K562 (cell line): ENCODE data around the gene ZNF107. TPM values are rescaled to one million over a fixed set of nuclear protein-coding genes. Genes with fewer than 3 reads are reported as not detected.

Experiments
- FIP1L1 ChIP-seq: fragments of 200-400 bp; formaldehyde crosslinking; IDR thresholded peaks from 2 replicates; pipeline ENCODE4 v1.6.1; 2018; ENCODE audit warnings: mild to moderate bottlenecking, low read depth, low read length; ENCODE audit not compliant: poor library complexity, severe bottlenecking
- FOXA1 ChIP-seq: fragments of 450-650 bp; IDR thresholded peaks from 2 replicates; pipeline ENCODE4 v1.6.1; 2016; ENCODE audit warnings: mild to moderate bottlenecking, borderline replicate concordance
- FOXJ3 ChIP-seq: sonication (generic); formaldehyde crosslinking; IDR thresholded peaks from 2 replicates; pipeline ENCODE4 v1.4.0; 2020; ENCODE audit warnings: mild to moderate bottlenecking, missing genetic modification reagents
- GTF2E2 ChIP-seq: fragments of 200-800 bp; sonication (Bioruptor generic); IDR thresholded peaks from 2 replicates; pipeline ENCODE4 v1.6.1; 2016; ENCODE audit warnings: missing genetic modification characterization, missing compliant biosample characterization
- HDAC3 ChIP-seq: fragments of 450-650 bp; IDR thresholded peaks from 2 replicates; pipeline ENCODE4 v1.6.1; 2018; ENCODE audit warnings: borderline replicate concordance, mild to moderate bottlenecking, moderate library complexity; ENCODE audit not compliant: partially characterized antibody
- HSF4 ChIP-seq: fragments of 250-450 bp; sonication (Bioruptor Pico); IDR thresholded peaks from 2 replicates; pipeline ENCODE4 v2.1.2; 2022; ENCODE audit warnings: mild to moderate bottlenecking, moderate library complexity, borderline replicate concordance
- IRF2 ChIP-seq: sonication (generic); formaldehyde crosslinking; IDR thresholded peaks from 2 replicates; pipeline ENCODE4 v1.8.1; 2022; ENCODE audit warnings: mild to moderate bottlenecking, missing genetic modification reagents
- JUNB ChIP-seq: fragments of 450-650 bp; formaldehyde crosslinking; conservative IDR thresholded peaks from 2 replicates; pipeline ENCODE4 v1.4.0; 2020; ENCODE audit warnings: mild to moderate bottlenecking
- NR1H2 ChIP-seq: sonication (generic); formaldehyde crosslinking; IDR thresholded peaks from 2 replicates; pipeline ENCODE4 v1.4.0; 2020; ENCODE audit warnings: mild to moderate bottlenecking, missing genetic modification reagents
- POLR3G ChIP-seq: IDR thresholded peaks from 2 replicates; pipeline ENCODE4 v1.6.1; 2011; ENCODE audit not compliant: insufficient read length, insufficient replicate concordance; ENCODE audit errors: extremely low read depth
- RBM34 ChIP-seq: fragments of 200-400 bp; formaldehyde crosslinking; IDR thresholded peaks from 2 replicates; pipeline ENCODE4 v1.6.1; 2018; ENCODE audit warnings: low read length, borderline replicate concordance; ENCODE audit not compliant: insufficient read depth
- RFX1 ChIP-seq: fragments of 450-650 bp; IDR thresholded peaks from 2 replicates; pipeline ENCODE4 v1.6.1; 2016; ENCODE audit warnings: mild to moderate bottlenecking, moderate library complexity
- SOX6 ChIP-seq: fragments of 450-650 bp; IDR thresholded peaks from 2 replicates; pipeline ENCODE4 v1.6.1; 2014; ENCODE audit warnings: mild to moderate bottlenecking
- SP1 ChIP-seq: sonication (generic); formaldehyde crosslinking; IDR thresholded peaks from 2 replicates; pipeline ENCODE4 v1.8.1; 2022; ENCODE audit warnings: mild to moderate bottlenecking, missing genetic modification reagents
- SPI1 ChIP-seq: IDR thresholded peaks from 2 replicates; pipeline ENCODE4 v1.6.1; 2011; ENCODE audit warnings: low read depth, low read length, control low read depth, borderline replicate concordance
- ZC3H11A ChIP-seq: IDR thresholded peaks from 2 replicates; pipeline ENCODE4 v1.6.1; 2012; ENCODE audit warnings: low read depth, low read length, improper control_type of control experiment
- ZNF311 ChIP-seq: fragments of 250-450 bp; sonication (Bioruptor Pico); IDR thresholded peaks from 2 replicates; pipeline ENCODE4 v1.4.0; 2020; ENCODE audit warnings: mild to moderate bottlenecking, moderate library complexity
- ZNF583 ChIP-seq: fragments of 250-450 bp; sonication (Bioruptor Pico); IDR thresholded peaks from 2 replicates; pipeline ENCODE4 v1.4.0; 2020
- ZNF785 ChIP-seq: fragments of 250-450 bp; sonication (Bioruptor Pico); IDR thresholded peaks from 2 replicates; pipeline ENCODE4 v1.4.0; 2020; ENCODE audit warnings: mild to moderate bottlenecking
- polyA plus RNA-seq, 8 experiments: library from polyadenylated mRNA; depleted of rRNA in 4 of 8; stranded (reverse) in 5 of 8; unstranded in 3 of 8; fragments of >200 nt; fragmentation: Nextera tagmentation in 2 of 8; fragmentation: Illumina TruSeq in 1 of 8; extraction: Ambion mirVana in 2 of 8; extraction: Trizol in 1 of 8; gene quantifications; 2 replicates each; pipeline versions ENCODE4 v1.2.1 to v1.2.3, GENCODE V29; 2011 to 2014; ENCODE audit warnings: inconsistent platforms in 1 of 8, missing spikeins in 1 of 8
- total RNA-seq, 7 experiments: library from RNA; depleted of rRNA in 6 of 7; stranded (reverse); fragments of >200 nt in 6 of 7; fragmentation: Illumina TruSeq in 2 of 7; extraction: Trizol in 2 of 7; gene quantifications; 2 replicates each; pipeline versions ENCODE4 v1.2.1 to v1.2.3, GENCODE V29; 2011 to 2021; ENCODE audit warnings: low replicate concordance in 1 of 7
- TF ChIP-seq, protein P1 (sequence below): fragments of 250-450 bp; sonication (Bioruptor Pico); IDR thresholded peaks from 2 replicates; pipeline ENCODE4 v1.4.0; 2020; ENCODE audit warnings: mild to moderate bottlenecking, moderate library complexity
- TF ChIP-seq, protein P2 (sequence below): fragments of 450-650 bp; IDR thresholded peaks from 2 replicates; pipeline ENCODE4 v1.7.1; 2018; ENCODE audit warnings: mild to moderate bottlenecking, low read depth; ENCODE audit not compliant: partially characterized antibody
- TF ChIP-seq, protein P3 (sequence below): fragments of 450-650 bp; formaldehyde crosslinking; conservative IDR thresholded peaks from 2 replicates; pipeline ENCODE4 v1.4.0; 2022; ENCODE audit warnings: mild to moderate bottlenecking, missing genetic modification characterization
- TF ChIP-seq, protein P4 (sequence below), 2 experiments: fragments of 450-650 bp in 1 of 2; sonication (generic) in 1 of 2; formaldehyde crosslinking in 1 of 2; IDR thresholded peaks in 1 of 2; conservative IDR thresholded peaks in 1 of 2; 2 replicates each; pipeline versions ENCODE4 v1.6.1 to v1.8.1; 2016 to 2023; ENCODE audit warnings: mild to moderate bottlenecking in 2 of 2, moderate library complexity in 2 of 2, inconsistent platforms in 1 of 2, missing genetic modification reagents in 1 of 2

ZNF107 gene
- total and polyA plus RNA-seq, 9 of the 15 experiments (the other 6 are each of a cell fraction or from before 2014, with no cell fraction given), result 2.4 to 14.2 (median 7.9) TPM

DNA sequence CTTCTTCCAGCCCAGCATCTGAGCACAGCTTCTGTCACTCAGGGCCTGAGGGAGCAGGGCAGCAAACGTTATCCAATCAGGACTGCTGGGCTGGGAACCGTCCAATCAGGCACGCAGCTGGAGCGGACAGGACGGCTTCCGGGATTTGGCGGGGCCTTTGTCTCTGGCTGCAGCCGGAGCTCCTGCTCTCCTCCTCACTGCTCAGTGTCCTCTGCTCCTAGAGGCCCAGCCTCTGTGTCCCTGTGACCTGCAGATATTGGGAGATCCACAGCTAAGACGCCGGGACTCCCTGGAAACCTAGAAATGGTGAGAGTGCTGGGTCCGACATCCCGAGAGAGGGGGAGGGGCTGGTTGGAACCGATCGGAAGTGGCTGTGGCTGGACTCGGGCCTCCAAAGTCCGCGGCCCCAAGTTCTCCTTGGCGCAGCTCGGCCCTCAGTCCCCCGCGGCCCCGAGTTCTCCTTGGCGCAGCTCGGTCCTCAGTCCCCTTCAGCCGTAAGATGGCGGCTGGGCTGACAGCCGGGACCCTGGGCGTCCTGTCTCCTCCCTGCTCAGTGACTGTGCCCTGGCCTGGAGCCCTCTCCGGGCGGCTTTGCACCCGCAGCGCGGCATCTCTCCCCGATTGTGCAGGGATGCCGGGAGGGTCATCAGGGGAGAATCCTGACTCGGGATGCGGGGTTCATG lies at the start of gene ZNF107 (continued):
- TF ChIP-seq GTF2E2 (tag) (no peak), HDAC3 (no peak), JUNB (no peak), SOX6 (no peak), NR1H2 (CRISPR knock-in tag) (no peak), POLR3G (no peak), HSF4 (CRISPR knock-in tag) (no peak), FOXJ3 (CRISPR knock-in tag) (no peak), FOXA1 (no peak), ZC3H11A (no peak), SP1 (CRISPR knock-in tag) (no peak), ZNF785 (CRISPR knock-in tag) (no peak), ZNF311 (CRISPR knock-in tag) (no peak), ZNF583 (CRISPR knock-in tag) (no peak), IRF2 (CRISPR knock-in tag) (no peak), RFX1 (no peak), RBM34 (no peak), SPI1 (no peak), FIP1L1 (no peak)
- TF ChIP-seq, protein P1, sequence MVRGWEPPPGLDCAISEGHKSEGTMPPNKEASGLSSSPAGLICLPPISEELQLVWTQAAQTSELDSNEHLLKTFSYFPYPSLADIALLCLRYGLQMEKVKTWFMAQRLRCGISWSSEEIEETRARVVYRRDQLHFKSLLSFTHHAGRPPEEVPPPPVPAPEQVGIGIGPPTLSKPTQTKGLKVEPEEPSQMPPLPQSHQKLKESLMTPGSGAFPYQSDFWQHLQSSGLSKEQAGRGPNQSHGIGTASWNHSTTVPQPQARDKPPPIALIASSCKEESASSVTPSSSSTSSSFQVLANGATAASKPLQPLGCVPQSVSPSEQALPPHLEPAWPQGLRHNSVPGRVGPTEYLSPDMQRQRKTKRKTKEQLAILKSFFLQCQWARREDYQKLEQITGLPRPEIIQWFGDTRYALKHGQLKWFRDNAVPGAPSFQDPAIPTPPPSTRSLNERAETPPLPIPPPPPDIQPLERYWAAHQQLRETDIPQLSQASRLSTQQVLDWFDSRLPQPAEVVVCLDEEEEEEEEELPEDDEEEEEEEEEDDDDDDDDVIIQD (CRISPR knock-in tag), result no peak
- TF ChIP-seq, protein P2, sequence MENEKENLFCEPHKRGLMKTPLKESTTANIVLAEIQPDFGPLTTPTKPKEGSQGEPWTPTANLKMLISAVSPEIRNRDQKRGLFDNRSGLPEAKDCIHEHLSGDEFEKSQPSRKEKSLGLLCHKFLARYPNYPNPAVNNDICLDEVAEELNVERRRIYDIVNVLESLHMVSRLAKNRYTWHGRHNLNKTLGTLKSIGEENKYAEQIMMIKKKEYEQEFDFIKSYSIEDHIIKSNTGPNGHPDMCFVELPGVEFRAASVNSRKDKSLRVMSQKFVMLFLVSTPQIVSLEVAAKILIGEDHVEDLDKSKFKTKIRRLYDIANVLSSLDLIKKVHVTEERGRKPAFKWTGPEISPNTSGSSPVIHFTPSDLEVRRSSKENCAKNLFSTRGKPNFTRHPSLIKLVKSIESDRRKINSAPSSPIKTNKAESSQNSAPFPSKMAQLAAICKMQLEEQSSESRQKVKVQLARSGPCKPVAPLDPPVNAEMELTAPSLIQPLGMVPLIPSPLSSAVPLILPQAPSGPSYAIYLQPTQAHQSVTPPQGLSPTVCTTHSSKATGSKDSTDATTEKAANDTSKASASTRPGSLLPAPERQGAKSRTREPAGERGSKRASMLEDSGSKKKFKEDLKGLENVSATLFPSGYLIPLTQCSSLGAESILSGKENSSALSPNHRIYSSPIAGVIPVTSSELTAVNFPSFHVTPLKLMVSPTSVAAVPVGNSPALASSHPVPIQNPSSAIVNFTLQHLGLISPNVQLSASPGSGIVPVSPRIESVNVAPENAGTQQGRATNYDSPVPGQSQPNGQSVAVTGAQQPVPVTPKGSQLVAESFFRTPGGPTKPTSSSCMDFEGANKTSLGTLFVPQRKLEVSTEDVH, result peak; percentile 43
- TF ChIP-seq, protein P3, sequence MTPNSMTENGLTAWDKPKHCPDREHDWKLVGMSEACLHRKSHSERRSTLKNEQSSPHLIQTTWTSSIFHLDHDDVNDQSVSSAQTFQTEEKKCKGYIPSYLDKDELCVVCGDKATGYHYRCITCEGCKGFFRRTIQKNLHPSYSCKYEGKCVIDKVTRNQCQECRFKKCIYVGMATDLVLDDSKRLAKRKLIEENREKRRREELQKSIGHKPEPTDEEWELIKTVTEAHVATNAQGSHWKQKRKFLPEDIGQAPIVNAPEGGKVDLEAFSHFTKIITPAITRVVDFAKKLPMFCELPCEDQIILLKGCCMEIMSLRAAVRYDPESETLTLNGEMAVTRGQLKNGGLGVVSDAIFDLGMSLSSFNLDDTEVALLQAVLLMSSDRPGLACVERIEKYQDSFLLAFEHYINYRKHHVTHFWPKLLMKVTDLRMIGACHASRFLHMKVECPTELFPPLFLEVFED (CRISPR knock-in tag), result no peak
- TF ChIP-seq, protein P4, sequence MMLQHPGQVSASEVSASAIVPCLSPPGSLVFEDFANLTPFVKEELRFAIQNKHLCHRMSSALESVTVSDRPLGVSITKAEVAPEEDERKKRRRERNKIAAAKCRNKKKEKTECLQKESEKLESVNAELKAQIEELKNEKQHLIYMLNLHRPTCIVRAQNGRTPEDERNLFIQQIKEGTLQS (IDR thresholded peaks at IDR 0.05), result no peak
- TF ChIP-seq, protein P4 (CRISPR knock-in tag; conservative IDR thresholded peaks at IDR 0.05), result no peak
